Ovary (tissue), 9 donors: Measurements from ENCODE around the gene NR1H4. TPM values are rescaled to one million over a fixed set of nuclear protein-coding genes. Genes with fewer than 3 reads are reported as not detected.

ENCODE experiments used
- DNase-seq, 5 donors: peaks; one replicate each; pipeline ENCODE4 v3.0.0-alpha.2; 2019 to 2020
- H3K27ac ChIP-seq, 2 donors: fragments of 200-600 bp; one replicate each; pipeline versions ENCODE4 v1.5.1 to v1.8.0; 2019 to 2022
- H3K27me3 ChIP-seq: fragments of 200-600 bp; one replicate; pipeline ENCODE4 v1.8.0; 2022
- H3K36me3 ChIP-seq: fragments of 200-600 bp; sonication (generic); one replicate; pipeline ENCODE4 v1.5.1; 2019
- H3K4me1 ChIP-seq: one replicate; pipeline ENCODE4 v1.8.1; 2013; ENCODE audit warnings: mild to moderate bottlenecking, moderate library complexity; ENCODE audit not compliant: insufficient read depth
- H3K4me3 ChIP-seq: fragments of 200-600 bp; sonication (generic); one replicate; pipeline ENCODE4 v1.5.1; 2017
- H3K9me3 ChIP-seq, 2 donors: fragments of 200-600 bp in 1 of 2; sonication (generic) in 1 of 2; one replicate each; pipeline versions ENCODE4 v1.5.1 to v1.8.1; 2013 to 2019; ENCODE audit warnings: mild to moderate bottlenecking in 1 of 2, moderate library complexity in 1 of 2
- EP300 ChIP-seq: sonication (generic); formaldehyde crosslinking; IDR thresholded peaks from one replicate; pipeline ENCODE4 v1.6.1; 2017; ENCODE audit warnings: antibody characterized with exemption
- POLR2A ChIP-seq: fragments of 450-650 bp; IDR thresholded peaks from one replicate; pipeline ENCODE4 v1.6.1; 2017; ENCODE audit warnings: antibody characterized with exemption, mild to moderate bottlenecking, moderate library complexity
- WGBS, 3 donors: extraction: QIAGEN DNeasy Blood & Tissue Kit in 1 of 3; methylation state at CpG; one replicate each; pipeline versions ENCODE4 v1.1.5 to v1.1.7; 2013 to 2017; 5-methylcytosine and 5-hydroxymethylcytosine counted together
- intact Hi-C, 4 donors: fragments of 100-400 bp; cut with DNase I; formaldehyde crosslinking; loops; one replicate each; pipeline versions ENCODE4 v1.11.0 to v1.15.1; 2022 to 2023
- polyA plus RNA-seq, 2 donors: library from polyadenylated mRNA; stranded (reverse); fragments of 200-250 nt in 1 of 2; fragments of 350-450 nt in 1 of 2; fragmentation: Illumina TruSeq in 1 of 2; extraction: RNeasy Lipid Tissue Mini Kit (QIAGEN cat#74804) in 1 of 2; gene quantifications; one replicate each; pipeline ENCODE4 v1.2.3, GENCODE V29; 2013 to 2014
- total RNA-seq, 7 donors: library from RNA; depleted of rRNA in 2 of 7; stranded (reverse); fragments of >200 nt in 2 of 7; fragmentation: NEBNext Ultra II Directional in 3 of 7; extraction: Animal tissue kit (Norgen Biotek cat#: 25700) in 3 of 7; gene quantifications; one replicate each; pipeline versions ENCODE4 v1.1.0 to v1.2.4, GENCODE V29; 2016 to 2023
- TF ChIP-seq, protein P1 (sequence below), 3 donors: fragments of 450-650 bp in 2 of 3; fragments of 200-600 bp in 1 of 3; IDR thresholded peaks; one replicate each; pipeline versions ENCODE4 v1.5.1 to v1.8.0; 2016 to 2022; ENCODE audit warnings: antibody characterized with exemption in 3 of 3, mild to moderate bottlenecking in 1 of 3
- donor health status: DM: no; HTN: no; CAD: no; lungs with moderate emphysema.
- donor health status: DM: no; HTN: no; CAD: no.
- donor health status: Bipolar disorder and iron deficiency.
- donor health status: DM: yes; HTN: yes; CAD: no.
- donor health status: DM: no; HTN: no; CAD: no.
- donor health status: DM: yes; HTN: yes; CAD: no.

NR1H4 gene
- total and polyA plus RNA-seq, 9 donors, result 8.8 to 26.2 (median 15.2) TPM

GRCh38 chr12:100490056-100490455, 16.4 kb downstream of the NR1H4 start:
- intact Hi-C loops, result loop anchor here in 1 of 4 donors (5.0 kb wide), 1 partner anchor 1672 kb away; no protein-coding TSS in a partner anchor
- Histone ChIP-seq H3K27me3 (no peaks in the 10 kb centered on the region), H3K9me3 (no peaks in the 10 kb centered on the region), H3K36me3 (no peaks in the 10 kb centered on the region), H3K27ac (peak overlapping the region in 1 of 2 donors; percentile 60), H3K4me1 (peaks cover 7% of the 10 kb centered on the region), H3K4me3 (no peak overlapping the region)
- 2 to 15% (median 10%) methylated on average over 1 of the region's 1 CpG for WGBS, 3 donors
- no peak for DNase-seq
- TF ChIP-seq, protein P1, sequence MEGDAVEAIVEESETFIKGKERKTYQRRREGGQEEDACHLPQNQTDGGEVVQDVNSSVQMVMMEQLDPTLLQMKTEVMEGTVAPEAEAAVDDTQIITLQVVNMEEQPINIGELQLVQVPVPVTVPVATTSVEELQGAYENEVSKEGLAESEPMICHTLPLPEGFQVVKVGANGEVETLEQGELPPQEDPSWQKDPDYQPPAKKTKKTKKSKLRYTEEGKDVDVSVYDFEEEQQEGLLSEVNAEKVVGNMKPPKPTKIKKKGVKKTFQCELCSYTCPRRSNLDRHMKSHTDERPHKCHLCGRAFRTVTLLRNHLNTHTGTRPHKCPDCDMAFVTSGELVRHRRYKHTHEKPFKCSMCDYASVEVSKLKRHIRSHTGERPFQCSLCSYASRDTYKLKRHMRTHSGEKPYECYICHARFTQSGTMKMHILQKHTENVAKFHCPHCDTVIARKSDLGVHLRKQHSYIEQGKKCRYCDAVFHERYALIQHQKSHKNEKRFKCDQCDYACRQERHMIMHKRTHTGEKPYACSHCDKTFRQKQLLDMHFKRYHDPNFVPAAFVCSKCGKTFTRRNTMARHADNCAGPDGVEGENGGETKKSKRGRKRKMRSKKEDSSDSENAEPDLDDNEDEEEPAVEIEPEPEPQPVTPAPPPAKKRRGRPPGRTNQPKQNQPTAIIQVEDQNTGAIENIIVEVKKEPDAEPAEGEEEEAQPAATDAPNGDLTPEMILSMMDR (IDR thresholded peaks at IDR 0.05), result no peak
- no peak for TF ChIP-seq POLR2A
- TF ChIP-seq EP300, result no peak

- H3K9me3 ChIP-seq, result no peaks in the 10 kb centered on the region
- H3K27me3 ChIP-seq, result no peaks in the 10 kb centered on the region
- WGBS, 3 donors, result 73 to 90% (median 85%) methylated on average over 4 of the region's 4 CpGs
- H3K36me3 ChIP-seq, result no peaks in the 10 kb centered on the region
- intact Hi-C loops, result loop anchor here in 1 of 4 donors (5.0 kb wide), 1 partner anchor 1671 kb away; no protein-coding TSS in a partner anchor
- TF ChIP-seq POLR2A, result no peak
- TF ChIP-seq EP300, result no peak
- TF ChIP-seq, protein P1 (IDR thresholded peaks at IDR 0.05), result no peak
- H3K27ac ChIP-seq, result peak overlapping the region in 1 of 2 donors; percentile 60
- DNase-seq, result no peak
- H3K4me1 ChIP-seq, result peaks cover 5% of the 10 kb centered on the region
- H3K4me3 ChIP-seq, result no peak overlapping the region
Measured at GRCh38 chr12:100491104-100491503, 17.4 kb downstream of the NR1H4 start.

- no peak for DNase-seq
- H3K27ac ChIP-seq, result no peak overlapping the region
- WGBS, 3 donors, result 69 to 77% (median 72%) methylated on average over 6 of the region's 6 CpGs
Measured at GRCh38 chr12:100493396-100494012, 19.8 kb downstream of the NR1H4 start.

DNA sequence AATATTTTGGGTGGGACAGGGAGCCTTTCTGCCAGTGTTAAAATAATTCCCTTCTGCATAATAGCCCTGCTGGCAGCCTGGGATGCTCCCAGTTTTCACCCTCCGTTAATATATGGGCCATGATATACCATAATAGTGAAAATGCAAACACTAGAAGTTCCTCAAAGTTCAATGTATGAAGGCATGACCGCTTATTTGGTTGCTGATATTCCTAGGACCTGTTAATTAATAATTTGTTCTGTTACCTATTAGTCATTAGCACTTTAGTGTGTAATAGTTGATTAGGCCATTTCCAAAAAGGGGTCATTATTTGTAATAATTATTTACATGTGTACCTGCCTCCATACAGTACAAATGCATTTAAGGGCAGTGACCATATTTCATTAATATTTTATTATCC, 20.4 kb downstream of the NR1H4 start:
- intact Hi-C loops, result loop anchor here in 1 of 4 donors (5.0 kb wide), 1 partner anchor 1668 kb away; no protein-coding TSS in a partner anchor
- no peak for DNase-seq
- no peak for TF ChIP-seq POLR2A

More at GRCh38 chr12:100493396-100494012, 19.8 kb downstream of the NR1H4 start:
- Histone ChIP-seq H3K27me3 (no peaks in the 10 kb centered on the region), H3K36me3 (no peaks in the 10 kb centered on the region), H3K9me3 (no peaks in the 10 kb centered on the region), H3K4me1 (peaks cover 10% of the 10 kb centered on the region), H3K4me3 (no peak overlapping the region)
- TF ChIP-seq, protein P1 (IDR thresholded peaks at IDR 0.05), result no peak
- intact Hi-C loops, result loop anchor here in 1 of 4 donors (5.0 kb wide), 1 partner anchor 1669 kb away; no protein-coding TSS in a partner anchor

DNA sequence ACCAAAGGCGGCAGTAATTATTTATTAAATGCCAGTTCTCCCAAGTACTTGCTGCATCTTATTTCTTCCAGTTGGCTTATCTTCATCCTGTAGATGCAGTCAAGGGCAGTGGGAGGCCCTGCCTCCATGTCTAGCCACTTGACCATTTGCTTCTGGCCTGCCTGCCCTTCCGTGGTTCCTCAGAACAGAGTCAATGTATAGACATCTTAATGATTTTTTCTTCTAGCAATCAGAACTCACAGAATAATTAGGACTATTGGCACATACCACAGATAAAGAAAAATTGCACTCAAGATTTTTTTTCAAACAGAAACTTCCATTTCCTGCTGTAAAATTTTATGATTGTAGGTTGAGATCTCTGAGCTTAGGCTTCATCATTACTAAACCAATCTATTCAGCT, 20.9 kb downstream of the NR1H4 start:
- no peaks in the 10 kb centered on the region for H3K36me3 ChIP-seq
- no peak overlapping the region for H3K4me3 ChIP-seq
- H3K27ac ChIP-seq, result no peak overlapping the region
- 93 to 95% (median 95%) methylated on average over 2 of the region's 2 CpGs for WGBS, 3 donors
- no peak for DNase-seq
- TF ChIP-seq EP300 (no peak), POLR2A (no peak)
- TF ChIP-seq, protein P1 (IDR thresholded peaks at IDR 0.05), result no peak
- H3K27me3 ChIP-seq, result no peaks in the 10 kb centered on the region
- H3K9me3 ChIP-seq, result no peaks in the 10 kb centered on the region
- peaks cover 10% of the 10 kb centered on the region for H3K4me1 ChIP-seq
- intact Hi-C loops, result loop anchor here in 1 of 4 donors (5.0 kb wide), 1 partner anchor 1668 kb away; no protein-coding TSS in a partner anchor

More for the DNA sequence above, 20.4 kb downstream of the NR1H4 start:
- H3K4me3 ChIP-seq, result no peak overlapping the region
- no peaks in the 10 kb centered on the region for H3K9me3 ChIP-seq
- peaks cover 10% of the 10 kb centered on the region for H3K4me1 ChIP-seq
- no peak overlapping the region for H3K27ac ChIP-seq
- no peaks in the 10 kb centered on the region for H3K27me3 ChIP-seq
- 93 to 95% (median 94%) methylated on average over 2 of the region's 2 CpGs for WGBS, 3 donors
- no peaks in the 10 kb centered on the region for H3K36me3 ChIP-seq
